ENCODE measurements around the gene PPFIBP1. TPM values are rescaled to one million over a fixed set of nuclear protein-coding genes. Genes with fewer than 3 reads are reported as not detected.

PPFIBP1 gene
- total and polyA plus RNA-seq, 2 experiments from 2014 or later, result 23.9 to 38.6 TPM

GRCh38 chr12:27517546-27517945 is 6.5 kb upstream of the PPFIBP1 start:
- TF ChIP-seq EZH2phosphoT487 (IDR thresholded peaks at IDR 0.05; ENCODE audit: low read depth, severe bottlenecking, unreplicated experiment) (no peak), EZH2 (IDR thresholded peaks at IDR 0.05; ENCODE audit: borderline replicate concordance) (no peak), CTCF (IDR thresholded peaks at IDR 0.05; ENCODE audit: poor library complexity) (no peak)
- Histone ChIP-seq H3K9me2 (replicated peaks; ENCODE audit: insufficient read depth) (no peaks in the 10 kb centered on the region), H3K27me3 (no peaks in the 10 kb centered on the region), H4K20me1 (ENCODE audit: insufficient read depth, poor library complexity, severe bottlenecking) (no peaks in the 10 kb centered on the region), H3K79me2 (no peaks in the 10 kb centered on the region), H3K4me1 (ENCODE audit: insufficient read depth) (peaks cover 2% of the 10 kb centered on the region), H3K4me2 (no peak overlapping the region), H2AFZ (no peak overlapping the region), H3K9me3 (ENCODE audit: low read depth) (no peaks in the 10 kb centered on the region), H3K27ac (no peak overlapping the region), H3K36me3 (replicated peaks; ENCODE audit: insufficient read depth, low read depth) (no peaks in the 10 kb centered on the region), H3K4me3 (no peak overlapping the region)
- WGBS (ENCODE audit: low lambda C conversion rate, missing lambda C conversion rate), result 71% methylated on average over 3 of the region's 3 CpGs
- DNase-seq (ENCODE audit: low spot score), result no peak

- 61% methylated on average over 7 of the region's 7 CpGs for WGBS (ENCODE audit: low lambda C conversion rate, missing lambda C conversion rate)
- H3K9me2 ChIP-seq (replicated peaks; ENCODE audit: insufficient read depth), result no peaks in the 10 kb centered on the region
- H3K4me1 ChIP-seq (ENCODE audit: insufficient read depth), result peaks cover 8% of the 10 kb centered on the region
- no peak for DNase-seq (ENCODE audit: low spot score)
- H3K27ac ChIP-seq, result no peak overlapping the region
- H2AFZ ChIP-seq, result no peak overlapping the region
- H4K20me1 ChIP-seq (ENCODE audit: insufficient read depth, poor library complexity, severe bottlenecking), result no peaks in the 10 kb centered on the region
- H3K79me2 ChIP-seq, result no peaks in the 10 kb centered on the region
- H3K4me2 ChIP-seq, result no peak overlapping the region
- TF ChIP-seq CTCF (IDR thresholded peaks at IDR 0.05; ENCODE audit: poor library complexity) (no peak), EZH2 (IDR thresholded peaks at IDR 0.05; ENCODE audit: borderline replicate concordance) (no peak), EZH2phosphoT487 (IDR thresholded peaks at IDR 0.05; ENCODE audit: low read depth, severe bottlenecking, unreplicated experiment) (no peak)
- no peak overlapping the region for H3K4me3 ChIP-seq
- H3K36me3 ChIP-seq (replicated peaks; ENCODE audit: insufficient read depth, low read depth), result no peaks in the 10 kb centered on the region
- no peaks in the 10 kb centered on the region for H3K9me3 ChIP-seq (ENCODE audit: low read depth)
- H3K27me3 ChIP-seq, result no peaks in the 10 kb centered on the region
These were observed 5.9 kb upstream of the PPFIBP1 start for GRCh38 chr12:27517961-27518665.

GRCh38 chr12:27521066-27521465 is 2.9 kb upstream of the PPFIBP1 start:
- H3K27me3 ChIP-seq, result no peaks in the 10 kb centered on the region
- WGBS (ENCODE audit: low lambda C conversion rate, missing lambda C conversion rate), result 58% methylated on average over 4 of the region's 4 CpGs
- no peak overlapping the region for H3K4me3 ChIP-seq
- TF ChIP-seq CTCF (IDR thresholded peaks at IDR 0.05; ENCODE audit: poor library complexity) (no peak), EZH2phosphoT487 (IDR thresholded peaks at IDR 0.05; ENCODE audit: low read depth, severe bottlenecking, unreplicated experiment) (no peak), EZH2 (IDR thresholded peaks at IDR 0.05; ENCODE audit: borderline replicate concordance) (no peak)
- no peaks in the 10 kb centered on the region for H3K9me3 ChIP-seq (ENCODE audit: low read depth)
- H4K20me1 ChIP-seq (ENCODE audit: insufficient read depth, poor library complexity, severe bottlenecking), result no peaks in the 10 kb centered on the region
- no peaks in the 10 kb centered on the region for H3K36me3 ChIP-seq (replicated peaks; ENCODE audit: insufficient read depth, low read depth)
- no peak for DNase-seq (ENCODE audit: low spot score)
- H3K27ac ChIP-seq, result no peak overlapping the region
- H3K4me1 ChIP-seq (ENCODE audit: insufficient read depth), result peaks cover 15% of the 10 kb centered on the region
- H2AFZ ChIP-seq, result no peak overlapping the region
- H3K4me2 ChIP-seq, result no peak overlapping the region
- H3K79me2 ChIP-seq, result peaks cover 14% of the 10 kb centered on the region
- H3K9me2 ChIP-seq (replicated peaks; ENCODE audit: insufficient read depth), result no peaks in the 10 kb centered on the region

Data from hepatocyte (in vitro differentiated cells).